Cardiac muscle cell (in vitro differentiated cells and primary cell): ENCODE data around the gene OR10H5. TPM values are rescaled to one million over a fixed set of nuclear protein-coding genes. Genes with fewer than 3 reads are reported as not detected.
A peak's percentile ranks its signal among the peaks of the same experiment; 100 is the strongest.
"Not testable (repeated sequence)": the region's sequence is repeated elsewhere in the genome, so short reads cannot be mapped to it uniquely, and the experiment has no call there.

Experiments
- DNase-seq, 2 donors: peaks; one replicate each; pipeline versions ENCODE4 v3.0.0 to v3.0.0-alpha.2; 2010 to 2017; ENCODE audit warnings: low read depth in 1 of 2, low spot score in 1 of 2
- H3K27ac ChIP-seq: fragments of 200-600 bp; sonication (generic); 2 replicates; pipeline ENCODE4 v1.5.1; 2016
- H3K27me3 ChIP-seq: fragments of 200-600 bp; sonication (generic); 2 replicates; pipeline ENCODE4 v1.6.0; 2016; ENCODE audit warnings: control low read depth
- H3K36me3 ChIP-seq: fragments of 200-600 bp; sonication (generic); 2 replicates; pipeline ENCODE4 v1.5.1; 2016; ENCODE audit warnings: control low read depth
- H3K4me1 ChIP-seq: fragments of 200-600 bp; sonication (generic); 2 replicates; pipeline ENCODE4 v1.8.1; 2017; ENCODE audit warnings: low read depth, mild to moderate bottlenecking, mixed run types
- H3K4me3 ChIP-seq: fragments of 200-600 bp; sonication (generic); 2 replicates; pipeline ENCODE4 v1.5.1; 2016; ENCODE audit warnings: mild to moderate bottlenecking
- H3K9me3 ChIP-seq: fragments of 200-600 bp; sonication (generic); 2 replicates; pipeline ENCODE4 v1.5.1; 2017; ENCODE audit warnings: low read depth, mild to moderate bottlenecking, control low read depth
- CTCF ChIP-seq: IDR thresholded peaks from 2 replicates; pipeline ENCODE4 v1.5.1; 2012; ENCODE audit warnings: low read depth, mild to moderate bottlenecking, low read length
- polyA plus RNA-seq: library from polyadenylated mRNA; unstranded; fragments of >200 nt; fragmentation: Nextera tagmentation; extraction: Ambion mirVana; gene quantifications from 2 replicates; pipeline ENCODE4 v1.2.1, GENCODE V29; 2016
- total RNA-seq: library from RNA; depleted of rRNA; stranded (reverse); fragments of >200 nt; gene quantifications from 2 replicates; pipeline ENCODE4 v1.2.3, GENCODE V29; 2016

OR10H5 gene
- total and polyA plus RNA-seq, 2 experiments from 2014 or later = not detected

- H3K36me3 ChIP-seq = no peaks in the 10 kb centered on the region
- H3K27ac ChIP-seq = no peak overlapping the region
- H3K9me3 ChIP-seq = no peaks in the 10 kb centered on the region
- no peak for TF ChIP-seq CTCF
- no peaks in the 10 kb centered on the region for H3K4me1 ChIP-seq
- no peak overlapping the region for H3K4me3 ChIP-seq
- DNase-seq = no peak
- no peaks in the 10 kb centered on the region for H3K27me3 ChIP-seq
These were observed 1.3 kb downstream of the OR10H5 start for GRCh38 chr19:15788594-15789270.

GRCh38 chr19:15790096-15790495 lies 2.6 kb downstream of the OR10H5 start:
- TF ChIP-seq CTCF = no peak
- DNase-seq = no peak
- Histone ChIP-seq H3K9me3 (no peaks in the 10 kb centered on the region), H3K4me1 (no peaks in the 10 kb centered on the region), H3K36me3 (no peaks in the 10 kb centered on the region), H3K4me3 (no peak overlapping the region), H3K27ac (no peak overlapping the region), H3K27me3 (no peaks in the 10 kb centered on the region)

GRCh38 chr19:15794279-15794678 lies 6.8 kb downstream of the OR10H5 start:
- not testable (repeated sequence) for H3K27ac ChIP-seq, H3K27me3 ChIP-seq, H3K4me1 ChIP-seq, H3K9me3 ChIP-seq, H3K36me3 ChIP-seq, H3K4me3 ChIP-seq, DNase-seq

- Histone ChIP-seq H3K27ac (no peak overlapping the region), H3K36me3 (no peaks in the 10 kb centered on the region), H3K27me3 (no peaks in the 10 kb centered on the region), H3K4me3 (no peak overlapping the region), H3K9me3 (no peaks in the 10 kb centered on the region), H3K4me1 (no peaks in the 10 kb centered on the region)
- TF ChIP-seq CTCF = no peak
- DNase-seq = peak in 1 of 2 donors; percentile 0
These were observed 22.9 kb downstream of the OR10H5 start for GRCh38 chr19:15810335-15810734.

GRCh38 chr19:15811476-15811875 lies 24.0 kb downstream of the OR10H5 start:
- no peak for DNase-seq
- no peak overlapping the region for H3K27ac ChIP-seq

More at GRCh38 chr19:15811476-15811875, 24.0 kb downstream of the OR10H5 start:
- Histone ChIP-seq H3K27me3 (no peaks in the 10 kb centered on the region), H3K4me3 (no peak overlapping the region), H3K9me3 (no peaks in the 10 kb centered on the region), H3K36me3 (no peaks in the 10 kb centered on the region), H3K4me1 (no peaks in the 10 kb centered on the region)
- TF ChIP-seq CTCF = no peak
